ENCODE data around the gene NR2E1.

Gene NR2E1

GRCh38 chr6:108163267-108163643 is 2.6 kb upstream of the NR2E1 start:
- no peak for DNase-seq (ENCODE audit: low read depth)
- H3K4me3 ChIP-seq (ENCODE audit: low read depth, low read length): no peak overlapping the region
- no peak for TF ChIP-seq CTCF (conservative IDR thresholded peaks at IDR 0.05; ENCODE audit: low read depth, low read length)

GRCh38 chr6:108163644-108164542 is 1.9 kb upstream of the NR2E1 start:
- no peak overlapping the region for H3K4me3 ChIP-seq (ENCODE audit: low read depth, low read length)
- TF ChIP-seq CTCF (conservative IDR thresholded peaks at IDR 0.05; ENCODE audit: low read depth, low read length): no peak
- DNase-seq (ENCODE audit: low read depth): no peak

GRCh38 chr6:108164543-108164814 is 1.3 kb upstream of the NR2E1 start:
- no peak for DNase-seq (ENCODE audit: low read depth)
- TF ChIP-seq CTCF (conservative IDR thresholded peaks at IDR 0.05; ENCODE audit: low read depth, low read length): no peak
- no peak overlapping the region for H3K4me3 ChIP-seq (ENCODE audit: low read depth, low read length)

- TF ChIP-seq CTCF (conservative IDR thresholded peaks at IDR 0.05; ENCODE audit: low read depth, low read length): no peak
- H3K4me3 ChIP-seq (ENCODE audit: low read depth, low read length): no peak overlapping the region
- no peak for DNase-seq (ENCODE audit: low read depth)
These were observed 761 bp upstream of the NR2E1 start for GRCh38 chr6:108164815-108165706.

GRCh38 chr6:108166664-108167448 is 1.0 kb downstream of the NR2E1 start:
- no peak overlapping the region for H3K4me3 ChIP-seq (ENCODE audit: low read depth, low read length)
- DNase-seq (ENCODE audit: low read depth): no peak
- TF ChIP-seq CTCF (conservative IDR thresholded peaks at IDR 0.05; ENCODE audit: low read depth, low read length): no peak

GRCh38 chr6:108167449-108168089 is 1.7 kb downstream of the NR2E1 start:
- no peak for DNase-seq (ENCODE audit: low read depth)
- H3K4me3 ChIP-seq (ENCODE audit: low read depth, low read length): no peak overlapping the region
- no peak for TF ChIP-seq CTCF (conservative IDR thresholded peaks at IDR 0.05; ENCODE audit: low read depth, low read length)

Measured in choroid plexus epithelial cell (primary cell).